Right atrium auricular region (tissue), 2 donors: ENCODE data around the gene KAZN. TPM values are rescaled to one million over a fixed set of nuclear protein-coding genes. Genes with fewer than 3 reads are reported as not detected.

Experiments
- DNase-seq: peaks from one replicate; pipeline ENCODE4 v3.0.0-alpha.2; 2019; ENCODE audit warnings: low spot score
- H3K27ac ChIP-seq, 2 donors: fragments of 200-600 bp; sonication (generic); 1 replicate in 1 of 2; 2 replicates in 1 of 2; pipeline ENCODE4 v1.5.1; 2016 to 2019
- H3K27me3 ChIP-seq, 2 donors: fragments of 200-600 bp; sonication (generic); one replicate each; pipeline versions ENCODE4 v1.5.1 to v1.6.0; 2017 to 2019
- H3K36me3 ChIP-seq: fragments of 200-600 bp; sonication (generic); one replicate; pipeline ENCODE4 v1.5.1; 2016
- H3K4me1 ChIP-seq, 2 donors: fragments of 200-600 bp; sonication (generic); one replicate each; pipeline versions ENCODE4 v1.5.1 to v1.6.0; 2017 to 2019
- H3K4me3 ChIP-seq, 2 donors: fragments of 200-600 bp; sonication (generic); 1 replicate in 1 of 2; 2 replicates in 1 of 2; pipeline ENCODE4 v1.5.1; 2017 to 2019; ENCODE audit warnings: mild to moderate bottlenecking in 1 of 2, moderate library complexity in 1 of 2
- H3K9me3 ChIP-seq, 2 donors: fragments of 200-600 bp; sonication (generic); one replicate each; pipeline ENCODE4 v1.5.1; 2019
- CTCF ChIP-seq, 2 donors: fragments of 200-600 bp; sonication (generic); IDR thresholded peaks; one replicate each; pipeline ENCODE4 v1.5.1; 2019; ENCODE audit warnings: antibody characterized with exemption in 2 of 2
- total RNA-seq, 2 donors: library from RNA; depleted of rRNA; stranded (reverse); fragments of >200 nt; gene quantifications; one replicate each; pipeline ENCODE4 v1.1.0, GENCODE V29; 2016

Gene KAZN
- total RNA-seq, 2 donors from 2014 or later, result 3.9 to 6.8 TPM

- H3K27me3 ChIP-seq, result no peaks in the 10 kb centered on the region
- no peak for DNase-seq
- no peak for TF ChIP-seq CTCF (IDR thresholded peaks at IDR 0.05)
- H3K9me3 ChIP-seq, result peaks cover 0 to 17% of the 10 kb centered on the region in 2 donors
- no peak overlapping the region for H3K4me3 ChIP-seq
- no peaks in the 10 kb centered on the region for H3K36me3 ChIP-seq
- no peak overlapping the region for H3K27ac ChIP-seq
- no peaks in the 10 kb centered on the region for H3K4me1 ChIP-seq
Observed at GRCh38 chr1:14682941-14683621, 84.6 kb downstream of the KAZN start.

GRCh38 chr1:14685078-14685477 lies 86.6 kb downstream of the KAZN start:
- TF ChIP-seq CTCF (IDR thresholded peaks at IDR 0.05), result no peak
- Histone ChIP-seq H3K36me3 (no peaks in the 10 kb centered on the region), H3K27ac (no peak overlapping the region), H3K27me3 (no peaks in the 10 kb centered on the region), H3K4me1 (no peaks in the 10 kb centered on the region), H3K9me3 (peaks cover 0 to 17% of the 10 kb centered on the region in 2 donors), H3K4me3 (no peak overlapping the region)
- no peak for DNase-seq

GRCh38 chr1:14686701-14687100 lies 88.2 kb downstream of the KAZN start:
- Histone ChIP-seq H3K36me3 (no peaks in the 10 kb centered on the region), H3K27me3 (no peaks in the 10 kb centered on the region), H3K9me3 (peaks cover 0 to 17% of the 10 kb centered on the region in 2 donors), H3K4me3 (no peak overlapping the region), H3K27ac (no peak overlapping the region), H3K4me1 (no peaks in the 10 kb centered on the region)
- no peak for DNase-seq
- TF ChIP-seq CTCF (IDR thresholded peaks at IDR 0.05), result no peak

GRCh38 chr1:14687147-14687546 lies 88.7 kb downstream of the KAZN start:
- TF ChIP-seq CTCF (IDR thresholded peaks at IDR 0.05), result no peak
- no peaks in the 10 kb centered on the region for H3K27me3 ChIP-seq
- no peaks in the 10 kb centered on the region for H3K4me1 ChIP-seq
- H3K9me3 ChIP-seq, result peaks cover 0 to 17% of the 10 kb centered on the region in 2 donors
- H3K27ac ChIP-seq, result no peak overlapping the region
- no peaks in the 10 kb centered on the region for H3K36me3 ChIP-seq
- no peak overlapping the region for H3K4me3 ChIP-seq
- DNase-seq, result no peak

- Histone ChIP-seq H3K9me3 (peaks cover 0 to 4% of the 10 kb centered on the region in 2 donors), H3K36me3 (no peaks in the 10 kb centered on the region), H3K27ac (no peak overlapping the region), H3K4me1 (no peaks in the 10 kb centered on the region), H3K4me3 (no peak overlapping the region), H3K27me3 (no peaks in the 10 kb centered on the region)
- no peak for TF ChIP-seq CTCF (IDR thresholded peaks at IDR 0.05)
- DNase-seq, result no peak
Observed at GRCh38 chr1:14689996-14690615, 91.6 kb downstream of the KAZN start.
